ENCODE measurements around the gene IRF1.
"Not testable (repeated sequence)": the region's sequence is repeated elsewhere in the genome, so short reads cannot be mapped to it uniquely, and the experiment has no call there.

IRF1 gene

DNA sequence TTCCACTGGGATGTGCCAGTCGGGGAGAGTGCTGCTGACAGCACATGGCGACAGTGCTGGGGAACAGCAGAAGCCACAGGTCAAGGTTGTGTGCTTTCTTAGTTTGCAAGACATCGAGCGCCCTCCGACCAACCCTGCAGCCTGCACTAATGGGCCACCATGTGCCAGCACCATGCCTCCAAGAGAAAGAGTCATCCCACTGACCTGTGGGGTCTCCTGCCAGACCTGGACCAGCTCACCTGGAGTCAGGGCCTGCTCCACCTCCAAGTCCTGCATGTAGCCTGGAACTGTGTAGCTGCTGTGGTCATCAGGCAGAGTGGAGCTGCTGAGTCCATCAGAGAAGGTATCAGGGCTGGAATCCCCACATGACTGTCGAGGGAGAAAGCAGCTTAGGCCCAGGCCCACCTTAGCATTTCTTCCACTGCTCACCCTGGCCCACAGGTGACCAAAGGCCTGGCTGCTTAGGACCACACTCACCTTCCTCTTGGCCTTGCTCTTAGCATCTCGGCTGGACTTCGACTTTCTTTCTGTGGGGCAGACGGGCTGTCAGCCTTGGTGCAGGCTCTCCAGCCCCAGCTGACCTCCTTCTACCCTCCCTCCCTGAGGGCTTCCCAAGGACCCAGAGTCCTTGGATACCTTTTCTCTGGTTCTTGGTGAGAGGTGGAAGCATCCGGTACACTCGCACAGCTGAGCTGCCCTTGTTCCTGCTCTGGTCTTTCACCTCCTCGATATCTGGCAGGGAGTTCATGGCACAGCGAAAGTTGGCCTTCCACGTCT is 4.1 kb downstream of the IRF1 start:
- DNase-seq = no peak

DNA sequence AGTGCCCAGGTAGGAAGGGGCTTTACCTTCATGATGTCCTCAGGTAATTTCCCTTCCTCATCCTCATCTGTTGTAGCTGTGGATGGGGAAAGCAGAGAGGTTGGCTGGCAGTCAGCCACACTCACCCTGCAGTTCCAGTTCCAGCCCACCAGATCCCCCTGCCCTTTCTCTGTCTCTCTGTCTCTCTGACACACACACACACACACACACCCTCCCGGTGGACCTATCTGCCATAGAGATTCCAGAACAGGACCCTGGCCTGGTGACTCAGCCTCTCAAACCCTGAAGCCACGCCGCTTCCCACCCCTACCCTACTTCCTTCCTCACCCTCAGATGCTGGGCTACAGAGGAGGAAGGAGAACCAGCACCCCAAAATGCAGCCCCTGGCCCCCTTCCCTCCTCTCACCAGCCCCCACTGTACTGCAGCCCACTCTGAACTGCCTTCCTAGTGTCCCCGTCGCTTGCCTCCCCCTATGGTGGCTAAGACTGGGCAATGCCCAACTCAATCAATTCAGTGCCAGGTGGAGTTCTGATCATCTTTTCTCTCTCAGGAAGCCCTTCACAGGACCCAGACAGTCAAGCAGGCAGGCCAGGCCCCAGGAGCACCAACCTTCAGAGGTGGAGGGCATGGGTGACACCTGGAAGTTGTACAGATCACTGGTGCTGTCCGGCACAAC is 4.8 kb downstream of the IRF1 start:
- DNase-seq = no peak

DNA sequence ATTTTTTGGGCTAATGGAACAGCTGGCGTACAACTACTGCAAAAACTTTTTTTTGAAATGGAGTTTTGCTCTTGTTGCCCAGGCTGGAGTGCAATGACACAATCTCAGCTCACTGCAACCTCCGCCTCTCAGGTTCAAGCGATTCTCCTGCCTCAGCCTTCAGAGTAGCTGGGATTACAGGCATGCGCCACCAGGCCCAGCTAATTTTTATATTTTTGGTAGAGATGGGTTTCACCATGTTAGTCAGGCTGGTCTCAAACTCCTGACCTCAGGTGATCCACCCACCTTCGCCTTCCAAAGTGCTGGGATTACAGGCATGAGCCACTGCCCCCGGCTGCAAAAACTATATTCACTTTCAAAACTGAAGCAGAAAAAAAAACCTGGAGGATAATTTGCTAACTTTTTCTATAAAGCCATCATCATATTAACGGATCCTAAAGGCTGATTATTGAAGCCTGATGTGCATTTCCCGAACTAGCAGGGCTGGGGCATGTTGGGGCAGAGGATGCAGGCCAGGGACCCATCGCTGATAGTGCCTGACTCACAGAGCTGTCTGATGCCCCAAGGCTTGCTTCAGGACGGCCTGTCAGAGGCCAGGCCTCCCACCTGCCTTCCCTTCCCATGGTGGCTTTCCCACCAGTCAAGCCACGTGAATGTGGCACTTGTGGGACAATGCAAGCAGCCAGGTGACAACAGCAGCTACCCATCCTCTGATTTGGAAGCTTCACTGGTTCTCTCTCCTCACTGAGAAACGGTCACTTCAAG is 5.5 kb downstream of the IRF1 start:
- not testable (repeated sequence) for DNase-seq

DNA sequence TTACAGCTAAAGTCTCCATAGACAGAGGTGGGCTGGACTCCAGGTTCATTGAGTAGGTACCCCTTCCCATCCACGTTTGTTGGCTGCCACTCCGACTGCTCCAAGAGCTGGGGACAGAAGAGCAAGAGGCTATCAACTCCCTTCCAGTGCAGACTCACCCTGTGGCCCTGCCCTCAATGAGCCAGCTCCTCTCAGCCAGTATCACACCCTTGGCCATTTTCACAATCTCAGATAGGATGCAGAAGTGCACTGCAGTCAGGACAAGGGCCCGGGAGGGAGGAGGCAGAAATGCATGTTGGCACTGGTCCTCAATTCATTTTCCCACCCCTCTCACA is 6.2 kb downstream of the IRF1 start:
- DNase-seq = no peak

DNA sequence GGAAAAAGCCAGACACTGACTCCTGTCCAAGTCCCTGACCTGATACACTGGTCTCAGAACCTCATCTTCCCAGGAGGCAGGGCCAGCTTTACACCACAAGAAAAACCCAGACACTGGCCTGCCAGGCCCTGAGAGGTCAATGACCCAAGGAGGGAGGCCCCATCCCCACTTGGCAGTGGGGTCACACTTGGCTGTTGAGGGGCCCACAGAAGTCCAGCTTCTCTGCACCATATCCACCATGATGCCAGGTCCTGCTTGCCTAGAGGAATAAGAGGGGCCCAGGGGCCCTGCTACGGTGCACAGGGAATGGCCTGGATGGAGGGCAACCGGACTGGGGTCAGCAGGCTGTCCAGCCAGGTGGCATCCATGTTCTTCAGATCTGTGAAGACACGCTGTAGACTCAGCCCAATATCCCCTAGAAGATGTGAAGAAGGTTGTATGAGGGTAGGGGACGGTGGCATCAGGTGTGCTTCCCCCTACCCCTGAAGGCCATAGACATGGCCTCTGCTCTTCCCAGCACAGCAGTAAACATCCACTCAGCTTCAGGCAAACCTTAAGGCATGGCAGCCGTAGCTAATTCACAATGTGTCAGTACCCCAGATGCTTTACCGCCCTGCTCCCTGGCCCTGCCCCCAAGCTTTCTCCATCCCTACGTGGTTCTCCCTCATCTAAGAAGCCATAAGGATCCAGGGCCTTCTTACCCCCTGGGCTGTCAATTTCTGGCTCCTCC is 6.7 kb downstream of the IRF1 start:
- no peak for DNase-seq

DNA sequence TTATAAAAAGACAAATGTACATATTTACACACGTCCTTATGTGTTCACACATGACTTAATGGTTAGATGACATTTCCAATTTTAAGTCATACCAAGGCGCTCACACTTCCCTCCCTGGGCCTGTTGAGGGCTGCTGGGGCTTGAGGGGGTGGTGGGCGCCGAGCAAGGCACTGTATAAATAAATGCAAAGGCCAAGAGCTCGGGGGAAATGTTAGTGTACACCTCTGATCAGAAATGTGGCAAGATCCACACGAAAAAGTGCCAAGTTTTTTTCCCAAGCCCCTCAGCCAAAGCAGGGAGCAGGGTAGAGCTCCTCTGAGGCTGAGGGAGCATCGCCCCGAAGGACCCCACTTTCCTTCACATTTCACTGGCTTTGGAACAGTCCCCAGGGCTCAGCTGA is 7.5 kb downstream of the IRF1 start:
- DNase-seq = no peak

DNA sequence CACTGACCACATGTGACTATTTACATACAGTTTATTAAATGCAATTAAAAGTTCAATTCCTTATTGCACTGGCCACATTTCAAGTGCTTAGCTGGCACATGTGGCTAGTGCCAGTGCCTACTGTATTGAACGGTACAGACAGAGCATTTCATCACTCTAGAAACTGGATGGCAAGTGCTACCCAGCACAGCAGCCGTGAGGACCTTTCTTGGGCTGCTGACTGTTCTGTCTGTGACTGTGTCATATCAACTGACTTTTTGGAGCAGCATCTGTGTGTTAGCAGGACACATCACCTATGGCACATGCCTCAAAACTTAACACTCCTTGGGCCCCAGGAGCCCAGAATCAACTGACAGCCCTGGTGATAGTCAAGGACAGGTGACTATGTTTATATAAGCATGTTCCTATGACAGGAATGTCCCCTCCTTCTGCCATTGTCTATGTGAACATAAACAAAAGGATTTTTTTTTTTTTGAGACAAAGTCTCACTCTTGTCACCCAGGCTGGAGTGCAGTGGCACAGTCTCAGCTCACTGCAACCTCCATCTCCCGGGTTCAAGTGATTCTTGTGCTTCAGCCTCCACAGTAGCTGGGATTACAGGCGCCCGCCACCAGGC is 8.9 kb downstream of the IRF1 start:
- peak; percentile 33 for DNase-seq

DNA sequence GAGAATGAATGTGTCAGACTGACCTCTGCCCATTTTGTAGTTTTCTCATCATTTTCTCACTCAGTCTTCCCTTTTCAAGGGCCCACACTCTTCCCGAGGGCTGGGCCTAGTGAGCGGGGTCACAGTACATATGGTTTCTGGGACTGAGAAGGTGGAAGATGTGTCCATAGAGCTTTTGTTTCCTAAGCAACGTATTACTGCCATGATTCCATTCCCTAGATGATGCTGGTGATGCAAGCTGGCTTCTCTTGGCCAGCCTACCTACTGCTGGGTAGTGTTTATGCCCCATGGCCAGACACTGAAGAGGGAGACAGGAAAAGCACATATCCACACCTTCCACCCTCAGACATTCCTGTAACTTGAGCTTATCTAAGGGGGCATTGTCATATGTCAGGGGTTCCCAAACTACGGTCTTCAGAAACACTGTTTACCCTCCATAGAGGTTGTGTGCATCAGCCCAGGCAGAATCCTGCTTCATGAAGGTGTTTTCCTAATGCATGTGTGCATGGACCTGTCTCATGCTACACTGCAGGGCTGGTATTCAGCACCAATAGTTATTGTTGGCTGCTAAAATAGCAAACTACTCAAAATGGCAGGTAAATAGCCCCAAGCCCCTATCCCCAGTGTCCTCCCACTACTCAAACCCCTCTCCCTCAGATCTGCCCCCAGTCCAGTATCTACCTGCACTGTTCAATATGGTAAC is 9.5 kb downstream of the IRF1 start:
- no peak for DNase-seq

DNA sequence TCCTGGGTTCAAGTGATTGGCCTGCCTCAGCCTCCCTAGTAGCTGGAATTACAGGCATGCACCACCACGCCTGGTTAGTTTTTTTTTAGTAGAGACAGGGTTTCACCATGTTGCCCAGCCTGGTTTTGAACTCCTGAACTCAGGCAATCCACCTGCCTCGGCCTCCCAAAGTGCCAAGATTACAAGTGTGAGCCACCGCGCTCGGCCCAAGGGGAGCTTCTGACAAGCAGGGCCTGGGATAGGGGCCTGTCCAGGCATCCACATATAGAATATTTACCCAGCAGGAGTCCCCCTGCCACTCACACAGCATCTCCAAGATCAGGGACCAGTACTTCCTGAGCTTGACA is 10.1 kb downstream of the IRF1 start:
- no peak for DNase-seq

DNA sequence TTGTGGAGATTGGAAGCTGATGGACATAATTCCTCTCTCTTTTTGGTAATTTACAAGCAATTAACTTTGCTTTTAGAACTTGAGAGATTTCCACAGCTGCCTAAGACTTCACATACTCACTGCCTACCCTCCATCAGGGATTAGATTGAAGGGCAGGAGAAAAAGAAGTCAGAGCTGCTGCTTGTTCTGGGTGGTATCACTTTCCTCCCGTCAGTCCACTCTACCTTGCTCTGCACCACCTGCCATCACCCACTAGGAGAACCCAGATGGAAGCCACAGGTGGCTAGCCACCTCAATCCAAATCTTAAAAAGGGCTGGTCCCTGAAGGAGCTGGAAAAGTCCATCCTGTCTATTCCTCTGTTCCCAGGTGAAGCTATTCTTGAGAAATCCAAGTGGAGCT is 10.5 kb downstream of the IRF1 start:
- no peak for DNase-seq

DNA sequence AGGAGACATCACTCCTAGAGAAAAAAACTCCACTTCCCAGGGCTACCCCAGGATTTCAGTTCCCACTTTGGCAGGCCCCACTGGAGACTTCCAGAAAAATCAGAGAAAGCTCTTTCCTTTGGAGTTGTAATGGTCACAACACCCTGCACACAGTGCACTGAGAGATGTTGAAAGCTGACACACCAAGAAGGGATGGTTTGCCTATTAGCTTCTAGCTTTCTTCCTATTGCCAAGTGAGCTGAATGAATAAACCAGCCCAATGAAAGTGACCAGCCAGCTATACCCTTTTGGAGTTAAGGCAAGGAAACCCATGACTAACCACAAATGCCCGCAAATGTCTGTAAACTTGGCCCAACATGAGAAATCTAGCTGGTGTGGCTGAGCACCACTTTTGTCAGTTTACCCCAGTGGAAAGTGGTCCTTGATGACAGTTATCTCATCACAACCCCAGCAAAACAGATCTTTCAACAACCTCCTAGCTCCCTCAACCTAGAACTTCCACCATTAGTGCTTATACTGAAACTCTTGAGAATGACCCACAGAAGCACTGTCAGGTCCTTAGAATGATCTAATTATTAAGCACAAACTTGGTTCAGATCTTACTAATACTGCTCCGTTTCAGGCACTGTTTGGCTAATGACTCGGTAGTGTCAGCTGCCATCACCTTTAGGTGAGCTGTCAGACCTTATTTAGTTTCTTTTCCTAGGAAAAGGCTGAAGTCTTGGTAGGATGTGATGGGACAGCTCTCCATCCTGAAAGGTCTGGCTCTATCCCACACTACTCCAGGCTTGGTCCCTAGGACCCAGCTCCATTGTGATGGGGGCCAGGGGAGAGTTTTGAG is 11.2 kb downstream of the IRF1 start:
- DNase-seq = peak; percentile 41

DNA sequence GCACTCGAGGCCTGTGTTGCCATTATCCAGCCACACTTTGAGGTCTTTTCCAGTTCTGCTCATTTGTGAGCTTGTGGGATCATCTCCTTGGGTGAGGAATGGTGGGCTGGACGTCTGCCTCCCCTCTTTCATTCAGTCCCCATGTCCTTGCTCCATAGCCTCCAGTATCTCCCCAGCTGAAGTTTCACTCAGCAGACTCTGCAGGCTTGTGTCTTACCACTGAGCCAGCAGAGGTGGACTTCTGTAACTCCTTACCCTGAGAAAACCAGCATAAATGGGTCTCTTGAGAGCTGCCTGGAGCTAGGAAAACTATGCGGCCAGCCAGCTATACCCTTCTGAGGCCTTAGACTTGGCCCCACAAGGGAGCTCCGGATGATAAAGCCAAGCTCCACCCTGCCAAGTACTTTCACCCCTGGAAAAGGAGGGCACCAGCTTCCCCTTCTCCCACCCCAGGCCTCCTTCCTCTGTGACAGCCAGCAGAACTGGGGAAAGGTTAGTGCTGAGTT is 12.2 kb downstream of the IRF1 start:
- DNase-seq = no peak

DNA sequence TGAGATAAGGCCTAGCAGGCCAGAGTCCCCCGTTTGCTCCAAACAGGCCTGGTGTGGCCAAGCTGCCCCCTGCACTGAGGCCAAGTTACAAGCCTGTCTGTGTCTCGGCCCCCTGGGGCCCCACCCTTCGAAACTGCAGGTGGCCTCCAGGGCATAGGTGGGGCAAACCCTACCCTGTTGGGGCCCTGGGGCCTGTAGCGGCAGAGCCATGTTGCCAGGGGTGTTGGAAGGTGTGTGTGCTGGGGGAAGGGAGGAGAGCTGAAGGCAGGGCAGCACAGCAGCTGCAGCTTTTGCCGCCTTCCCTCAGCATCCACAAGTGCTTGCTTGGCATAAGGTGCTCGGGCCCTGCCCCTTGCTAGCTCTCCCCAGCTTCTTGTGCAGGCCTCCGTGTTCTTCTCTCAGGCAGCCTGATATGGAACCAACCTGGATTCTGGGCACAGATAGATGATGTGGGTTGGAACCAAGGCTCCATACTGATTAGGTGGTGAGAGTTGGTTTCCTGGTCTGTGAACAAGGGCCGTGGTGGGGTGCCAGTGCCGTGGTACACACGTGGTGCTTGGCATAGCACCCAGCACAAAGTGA is 12.7 kb downstream of the IRF1 start:
- no peak for DNase-seq

DNA sequence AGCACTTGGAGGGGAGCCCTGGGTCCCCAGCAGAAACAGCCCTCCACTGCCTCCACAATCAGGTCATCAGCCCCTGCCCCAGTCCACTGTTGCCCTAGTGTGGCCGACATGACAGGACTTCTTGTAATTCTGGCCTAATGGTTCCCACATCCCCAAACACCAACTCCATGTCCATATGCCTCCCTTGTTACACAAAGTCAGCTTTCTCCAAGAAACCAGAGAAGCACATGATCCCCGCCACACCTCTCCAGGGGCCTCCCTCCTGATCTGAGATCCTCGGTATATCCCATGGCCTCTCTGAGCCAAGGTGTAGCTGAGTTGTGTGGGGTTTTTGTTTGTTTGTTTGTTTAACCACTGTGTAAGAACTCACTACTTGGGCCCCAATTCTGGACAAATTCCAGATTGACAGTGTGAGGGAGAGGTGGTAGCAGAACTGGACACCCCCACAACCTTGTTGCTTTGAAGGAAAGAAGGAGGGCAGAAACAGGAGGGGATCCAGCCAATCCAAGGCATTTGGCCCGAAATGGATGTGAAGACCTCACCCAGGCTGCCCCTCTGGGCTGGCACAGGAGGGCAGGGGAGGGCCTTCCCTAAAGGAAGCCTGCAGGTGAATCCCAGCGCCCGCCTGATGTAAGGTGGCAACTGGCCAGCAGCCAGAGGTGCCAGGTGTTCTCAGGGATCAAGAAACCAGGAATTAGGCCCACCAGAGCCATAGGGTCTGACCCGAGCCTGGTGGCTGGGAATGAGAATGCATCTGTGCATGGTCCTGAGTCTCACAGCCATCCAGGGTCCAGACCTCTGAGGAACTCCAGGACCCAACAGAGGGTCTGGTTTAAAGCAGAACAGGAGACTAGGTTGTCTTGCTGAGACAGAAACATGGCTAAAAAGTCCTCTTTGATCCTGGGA is 13.4 kb downstream of the IRF1 start:
- no peak for DNase-seq

DNA sequence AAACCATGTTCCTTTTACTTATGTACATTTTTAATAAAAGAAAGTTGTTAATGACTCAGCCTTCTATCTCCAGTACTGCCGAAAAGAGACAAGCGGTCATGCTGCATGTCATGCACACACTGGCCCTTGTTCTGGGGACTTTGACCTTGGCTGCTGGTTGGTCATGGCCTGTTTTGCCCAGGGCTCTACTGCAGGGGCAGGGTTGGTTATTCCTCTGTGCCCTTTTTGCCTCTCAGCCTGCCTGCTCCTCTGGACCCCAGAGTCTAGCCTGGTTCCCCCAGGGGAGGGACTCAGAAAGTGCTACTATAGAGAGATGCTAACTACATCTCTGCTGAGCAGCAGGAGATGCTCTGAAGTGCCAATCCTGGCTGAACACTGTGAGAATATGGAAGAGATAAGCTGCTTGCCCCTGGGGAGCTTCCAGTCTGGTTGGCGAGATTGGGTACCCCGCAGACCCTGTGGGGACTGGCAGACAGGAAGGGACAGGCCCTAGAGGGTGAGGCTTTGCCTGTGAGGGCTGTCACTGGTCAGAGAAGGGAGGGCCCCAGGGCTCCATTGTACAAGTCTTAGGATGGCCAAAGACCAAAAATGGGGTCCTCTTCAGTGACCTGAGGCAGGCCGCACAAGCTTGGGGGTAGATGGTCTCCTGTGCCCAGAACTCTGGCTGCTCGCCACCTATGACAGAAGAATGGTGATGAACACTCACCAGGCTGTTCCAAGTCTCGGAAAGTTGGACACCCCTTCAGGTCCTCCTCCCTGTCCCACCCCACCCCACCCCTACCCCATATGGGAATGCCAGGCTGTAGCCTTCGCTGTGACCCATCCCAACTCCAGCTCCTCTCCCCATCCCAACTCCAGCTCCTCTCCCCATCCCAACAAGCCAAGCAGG is 14.3 kb downstream of the IRF1 start:
- DNase-seq = no peak

DNA sequence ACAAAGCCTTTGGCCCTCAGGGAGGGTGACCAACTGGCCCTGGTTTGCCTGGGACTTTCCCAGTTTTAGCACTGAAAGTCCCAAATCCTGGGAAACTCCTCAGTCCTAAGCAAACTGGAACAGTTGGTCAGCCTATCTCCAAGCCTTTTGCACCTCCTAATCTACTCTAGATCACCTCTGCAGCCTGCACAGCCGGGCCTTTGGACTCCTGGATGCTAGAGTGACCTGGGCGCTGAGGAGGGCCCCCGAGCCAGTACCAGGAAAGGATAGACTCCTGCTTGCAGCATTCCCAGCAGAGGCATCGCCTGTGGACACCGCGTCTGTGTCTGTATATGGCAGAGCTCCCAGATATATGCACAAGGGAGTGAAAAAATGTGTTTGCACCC is 15.1 kb downstream of the IRF1 start:
- DNase-seq = no peak

DNA sequence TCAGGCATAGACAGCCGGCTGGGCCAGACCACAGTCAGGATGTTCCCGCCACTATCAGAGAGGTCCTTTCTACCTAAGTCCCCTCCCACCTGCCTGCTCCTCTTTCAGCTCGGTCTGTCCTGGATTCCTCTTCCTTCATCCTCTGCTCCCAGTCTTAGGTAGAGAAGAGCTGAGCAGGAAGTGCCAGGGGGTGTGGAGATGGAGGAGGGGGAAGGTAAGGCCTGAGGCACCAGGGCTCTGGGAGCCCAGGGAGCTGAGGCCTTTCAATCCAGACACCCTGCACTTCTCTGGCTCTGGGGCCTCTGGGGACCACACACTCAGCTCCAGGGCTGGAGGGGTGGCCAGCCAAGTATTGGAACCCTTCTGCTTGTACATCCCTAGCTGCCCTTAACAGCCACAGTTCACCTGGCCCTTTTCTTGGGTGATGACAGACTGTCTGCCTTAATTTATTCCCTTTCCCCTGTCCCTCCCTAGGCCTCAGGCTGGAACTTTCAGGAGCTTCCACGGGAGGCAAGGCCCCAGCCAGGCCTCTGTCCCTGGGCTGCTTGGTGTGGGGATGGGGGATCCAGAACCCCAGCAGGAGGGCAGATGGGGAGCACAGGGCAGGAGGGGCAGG is 15.6 kb downstream of the IRF1 start:
- no peak for DNase-seq

DNA sequence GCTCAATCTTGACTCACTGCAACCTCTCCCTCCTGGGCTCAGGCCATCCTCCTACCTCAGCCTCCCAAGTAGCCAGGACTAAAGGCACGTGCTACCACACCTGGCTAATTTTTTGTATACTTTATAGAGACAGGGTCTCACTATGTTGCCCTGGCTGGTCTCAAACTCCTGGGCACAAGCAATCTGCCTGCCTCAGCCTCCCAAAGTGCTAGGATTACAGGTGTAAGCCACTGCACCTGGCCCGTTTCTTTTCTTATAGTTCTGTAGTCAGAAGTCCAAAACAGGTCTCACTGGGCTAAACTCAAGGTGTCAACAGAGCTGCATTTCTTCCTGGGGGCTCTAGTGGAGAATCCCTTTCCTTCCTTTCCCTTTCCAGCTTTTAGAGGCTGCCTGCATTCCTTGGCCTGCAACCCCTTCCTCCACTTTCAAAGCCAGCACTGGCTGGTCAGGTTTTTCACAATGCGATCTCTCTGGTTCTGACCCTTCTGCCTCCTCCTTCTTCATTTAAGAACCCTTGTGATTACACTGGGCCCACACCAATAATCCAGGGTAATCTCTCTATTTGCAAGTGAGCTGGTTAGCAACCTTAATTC is 16.3 kb downstream of the IRF1 start:
- no peak for DNase-seq

Data from activated CD4-positive, alpha-beta T cell treated with anti-CD3 and anti-CD28 coated beads, Interleukin-10, Interleukin-2, amounts not matched to agents 100 ng/mL and 50 ng/mL, durations not matched to agents 16 hours and 8 hours (primary cell).